GM23248 (cell line): Measurements from ENCODE around the gene SIDT1.

ENCODE experiments used
- EZH2 ChIP-seq: fragments of 200-600 bp; sonication (generic); IDR thresholded peaks from 2 replicates; pipeline ENCODE4 v1.6.1; 2018; ENCODE audit warnings: antibody characterized with exemption, mild to moderate bottlenecking; ENCODE audit not compliant: insufficient read depth, poor library complexity, severe bottlenecking
- EZH2phosphoT487 ChIP-seq: fragments of 200-600 bp; sonication (generic); IDR thresholded peaks from 2 replicates; pipeline ENCODE4 v1.6.1; 2018; ENCODE audit warnings: antibody characterized with exemption, moderate library complexity, mild to moderate bottlenecking, low read depth; ENCODE audit not compliant: insufficient read depth

DNA sequence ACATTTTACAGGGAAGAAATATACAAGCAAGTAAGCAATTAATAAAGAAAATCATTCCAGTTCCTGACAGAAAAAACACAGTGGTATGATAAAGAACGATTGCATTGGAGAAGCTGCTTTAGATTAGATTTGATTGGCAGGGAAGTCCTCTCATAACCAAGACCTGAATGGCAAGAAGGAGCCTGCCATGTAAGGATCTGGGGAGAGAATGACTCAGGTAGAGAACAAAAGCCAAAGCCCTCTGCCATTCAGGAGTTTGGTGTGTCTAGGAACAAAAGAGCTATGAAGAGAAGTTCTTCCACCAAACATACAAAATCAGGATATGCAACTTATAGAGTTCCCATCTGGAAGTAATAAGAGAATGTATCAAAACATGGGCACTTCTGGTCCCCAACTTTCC, 57.6 kb downstream of the SIDT1 start:
- TF ChIP-seq EZH2 (no peak), EZH2phosphoT487 (no peak)
